Karpas-422 (cell line): ENCODE data around the gene NUDT7. TPM values are rescaled to one million over a fixed set of nuclear protein-coding genes. Genes with fewer than 3 reads are reported as not detected.

Source experiments
- total RNA-seq: library from RNA; depleted of rRNA; stranded (reverse); fragments of >200 nt; shearing (Covaris generic); gene quantifications from 2 replicates; pipeline ENCODE4 v1.2.3, GENCODE V29; 2014; ENCODE audit warnings: low replicate concordance; rRNA removed

The NUDT7 gene
- total RNA-seq, 1 experiment from 2014 or later, result 61.3 TPM

Other genes with a start within 250 kb of the NUDT7 start
- gene VAT1L, start 66.0 kb downstream of the NUDT7 start, total RNA-seq, result 5.1 and 5.8 TPM in 2 replicates